ENCODE data around the gene ASB18. TPM values are rescaled to one million over a fixed set of nuclear protein-coding genes. Genes with fewer than 3 reads are reported as not detected.

ASB18 gene
- total and polyA plus RNA-seq, 10 of the 15 experiments (the other 5 are each of a cell fraction or from before 2014, with no cell fraction given) = not detected

- SMC1A ChIA-PET (ENCODE audit: uncharacterized antibody, unreplicated experiment) = no interaction called here
- H3K4me2 ChIP-seq (ENCODE audit: control insufficient read depth, insufficient read depth) = no peak overlapping the region
- no peaks in the 10 kb centered on the region for H4K20me1 ChIP-seq (ENCODE audit: control insufficient read depth, insufficient read depth)
- no peak overlapping the region for H3K9ac ChIP-seq (ENCODE audit: control insufficient read depth, insufficient read depth, low read length)
- no peak overlapping the region for H2AFZ ChIP-seq (ENCODE audit: control insufficient read depth, low read depth, low read length)
- POLR2A ChIA-PET = no interaction called here
- no peaks in the 10 kb centered on the region for H3K4me1 ChIP-seq (ENCODE audit: control insufficient read depth, insufficient read depth, low read length)
- H3K36me3 ChIP-seq (ENCODE audit: control insufficient read depth in 2 of 2, insufficient read depth in 2 of 2, low read length in 1 of 2) = no peaks in the 10 kb centered on the region
- FAIRE-seq (no peak), DNase-seq (ENCODE audit: low read depth, low spot score) (no peak), ATAC-seq (no peak)
- CTCF ChIA-PET = no interaction called here
- in situ Hi-C loops (cut with MboI) (no loop called here), intact Hi-C loops (cut with micrococcal nuclease; ENCODE audit: unreplicated experiment) (no loop called here)
- no TSS peak for BruUV-seq (replicated peaks)
- H3K27me3 ChIP-seq (replicated peaks in 1 of 2; ENCODE audit: control insufficient read depth in 2 of 2, insufficient read depth in 2 of 2, low read length in 1 of 2) = peaks cover 4 to 13% of the 10 kb centered on the region in 2 experiments
- peaks cover 2% of the 10 kb centered on the region; the same call in 2 of the 3 replicates for H3K9me3 ChIP-seq (replicated peaks; ENCODE audit: control insufficient read depth, insufficient read depth, low read length)
- WGBS (ENCODE audit: insufficient coverage, insufficient replicate concordance, low lambda C conversion rate, missing lambda C conversion rate) = 17% methylated on average over 27 of the region's 29 CpGs
- H3K79me2 ChIP-seq (ENCODE audit: control insufficient read depth, insufficient read depth, low read length) = no peaks in the 10 kb centered on the region
- RAD21 ChIA-PET (ENCODE audit: unreplicated experiment) = no interaction called here
- H3K4me3 ChIP-seq = no peak overlapping the region
- no peak overlapping the region for H3K27ac ChIP-seq (ENCODE audit: control insufficient read depth, insufficient read depth)
- TF ChIP-seq ATF7 (IDR thresholded peaks at IDR 0.05; ENCODE audit: low read depth) (no peak), BRCA1 (IDR thresholded peaks at IDR 0.05; ENCODE audit: low read depth, low read length) (no peak), SMC3 (IDR thresholded peaks at IDR 0.05; ENCODE audit: borderline replicate concordance, low read length) (no peak), JUND (IDR thresholded peaks at IDR 0.05; ENCODE audit: low read depth, low read length) (no peak), RCOR1 (conservative IDR thresholded peaks at IDR 0.05; ENCODE audit: low read depth, low read length) (no peak), NR2F1 (conservative IDR thresholded peaks at IDR 0.05) (no peak), PRDM15 (CRISPR knock-in tag; IDR thresholded peaks at IDR 0.05) (no peak), CBX3 (IDR thresholded peaks at IDR 0.05; ENCODE audit: borderline replicate concordance, low read depth) (no peak), MYB (IDR thresholded peaks at IDR 0.05; ENCODE audit: borderline replicate concordance, low read depth, low read length) (no peak), NKRF (conservative IDR thresholded peaks at IDR 0.05) (no peak), ZBTB33 (IDR thresholded peaks at IDR 0.05) (no peak), RUNX3 (IDR thresholded peaks at IDR 0.05; ENCODE audit: low read length) (no peak)
- TF ChIP-seq, protein P1, sequence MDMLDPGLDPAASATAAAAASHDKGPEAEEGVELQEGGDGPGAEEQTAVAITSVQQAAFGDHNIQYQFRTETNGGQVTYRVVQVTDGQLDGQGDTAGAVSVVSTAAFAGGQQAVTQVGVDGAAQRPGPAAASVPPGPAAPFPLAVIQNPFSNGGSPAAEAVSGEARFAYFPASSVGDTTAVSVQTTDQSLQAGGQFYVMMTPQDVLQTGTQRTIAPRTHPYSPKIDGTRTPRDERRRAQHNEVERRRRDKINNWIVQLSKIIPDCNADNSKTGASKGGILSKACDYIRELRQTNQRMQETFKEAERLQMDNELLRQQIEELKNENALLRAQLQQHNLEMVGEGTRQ (IDR thresholded peaks at IDR 0.05; ENCODE audit: borderline replicate concordance, low read depth, low read length) = no peak
Measured at GRCh38 chr2:236166796-236167296, 97.4 kb downstream of the ASB18 start.

Measured in GM12878 (cell line).